SK-N-SH (cell line): ENCODE data around the gene INO80C. TPM values are rescaled to one million over a fixed set of nuclear protein-coding genes. Genes with fewer than 3 reads are reported as not detected.

Experiments used
- CTCF ChIA-PET: fragments of 300-600, 350-600 bp; formaldehyde crosslinking; extraction: SDS; loops from one replicate; lab custom pipeline; 2021; lab: Yijun Ruan, JAX
- POLR2A ChIA-PET: fragments of 350-600 bp; sonication (Branson Sonifier 250); formaldehyde crosslinking; extraction: SDS; loops from one replicate; lab custom pipeline; 2020; ENCODE audit warnings: antibody characterized with exemption, inconsistent platforms; lab: Yijun Ruan, JAX
- DNase-seq: peaks from one replicate; pipeline ENCODE4 v3.0.0; 2012
- H2AFZ ChIP-seq: fragments of 200-600 bp; sonication (generic); 2 replicates; pipeline ENCODE4 v1.8.1; 2016; ENCODE audit warnings: antibody characterized with exemption, mild to moderate bottlenecking, low read depth
- H3F3A ChIP-seq: fragments of 200-600 bp; sonication (generic); replicated peaks from 2 replicates; pipeline ENCODE3; 2016; ENCODE audit warnings: antibody characterized with exemption, mild to moderate bottlenecking; ENCODE audit not compliant: insufficient read depth
- H3K27ac ChIP-seq, 2 experiments: fragments of 200-500 bp in 1 of 2; fragments of 200-600 bp in 1 of 2; sonication (Bioruptor generic) in 1 of 2; sonication (generic), shearing (Covaris generic) in 1 of 2; 2 replicates each; pipeline versions ENCODE4 v1.5.1 to v1.6.1; 2014 to 2016; ENCODE audit warnings: low read depth in 2 of 2, inconsistent platforms in 1 of 2, low read length in 1 of 2, mild to moderate bottlenecking in 1 of 2, mixed read lengths in 1 of 2
- H3K27me3 ChIP-seq: fragments of 200-600 bp; sonication (generic), shearing (Covaris generic); 2 replicates; pipeline ENCODE4 v1.6.1; 2016; ENCODE audit warnings: mixed run types; ENCODE audit not compliant: insufficient read depth
- H3K36me3 ChIP-seq, 2 experiments: fragments of 200-500 bp in 1 of 2; fragments of 200-600 bp in 1 of 2; sonication (Bioruptor generic) in 1 of 2; sonication (generic) in 1 of 2; replicated peaks in 1 of 2; 2 replicates each; pipeline versions ENCODE3 to v1.5.1; 2014 to 2016; ENCODE audit warnings: low read length in 1 of 2, mild to moderate bottlenecking in 1 of 2; ENCODE audit not compliant: insufficient read depth in 2 of 2, control insufficient read depth in 1 of 2
- H3K4me1 ChIP-seq, 2 experiments: fragments of 200-500 bp in 1 of 2; fragments of 200-600 bp in 1 of 2; sonication (Bioruptor generic) in 1 of 2; sonication (generic), shearing (Covaris generic) in 1 of 2; 2 replicates each; pipeline versions ENCODE4 v1.5.1 to v1.6.1; 2014 to 2016; ENCODE audit warnings: low read depth in 1 of 2, low read length in 1 of 2, mixed run types in 1 of 2; ENCODE audit not compliant: insufficient read depth in 2 of 2, control insufficient read depth in 1 of 2
- H3K4me2 ChIP-seq: fragments of 200-600 bp; sonication (generic), shearing (Covaris generic); 2 replicates; pipeline ENCODE4 v1.6.1; 2017; ENCODE audit warnings: mixed run types
- H3K4me3 ChIP-seq, 2 experiments: fragments of 200-500 bp in 1 of 2; fragments of 200-600 bp in 1 of 2; sonication (Bioruptor generic) in 1 of 2; sonication (generic), shearing (Covaris generic) in 1 of 2; 2 replicates each; pipeline versions ENCODE4 v1.5.1 to v1.8.1; 2014 to 2016; ENCODE audit warnings: low read depth in 2 of 2, inconsistent platforms in 1 of 2, low read length in 1 of 2, mild to moderate bottlenecking in 1 of 2, mixed read lengths in 1 of 2, moderate library complexity in 1 of 2
- H3K79me2 ChIP-seq: fragments of 200-600 bp; sonication (generic); 2 replicates; pipeline ENCODE4 v1.8.1; 2017; ENCODE audit warnings: mild to moderate bottlenecking; ENCODE audit not compliant: insufficient read depth
- H3K9ac ChIP-seq: fragments of 200-600 bp; sonication (generic); 2 replicates; pipeline ENCODE4 v1.6.1; 2017; ENCODE audit warnings: mixed run types
- H3K9me2 ChIP-seq: fragments of 200-600 bp; sonication (generic); 2 replicates; pipeline ENCODE4 v1.6.1; 2017; ENCODE audit warnings: mixed run types
- H3K9me3 ChIP-seq: fragments of 200-600 bp; sonication (generic); 2 replicates; pipeline ENCODE4 v1.6.1; 2017; ENCODE audit warnings: mixed run types, mild to moderate bottlenecking, moderate library complexity
- H4K20me1 ChIP-seq: fragments of 200-600 bp; sonication (generic); 2 replicates; pipeline ENCODE4 v1.6.1; 2017; ENCODE audit warnings: mild to moderate bottlenecking, mixed run types; ENCODE audit not compliant: insufficient read depth
- EP300 ChIP-seq, 2 experiments: IDR thresholded peaks; 2 replicates each; pipeline versions ENCODE4 v1.4.0 to v1.6.1; 2012; ENCODE audit warnings: borderline replicate concordance in 1 of 2, low read depth in 1 of 2, low read length in 1 of 2
- FOSL2 ChIP-seq: IDR thresholded peaks from 2 replicates; pipeline ENCODE4 v1.4.0; 2012; ENCODE audit warnings: low read depth, mild to moderate bottlenecking, moderate library complexity, borderline replicate concordance
- FOXM1 ChIP-seq: IDR thresholded peaks from 2 replicates; pipeline ENCODE4 v1.4.0; 2012; ENCODE audit warnings: low read depth, mild to moderate bottlenecking
- GABPA ChIP-seq: IDR thresholded peaks from 2 replicates; pipeline ENCODE4 v1.4.0; 2012; ENCODE audit warnings: low read depth, mild to moderate bottlenecking
- GATA2 ChIP-seq: sonication (generic); formaldehyde crosslinking; IDR thresholded peaks from 2 replicates; pipeline ENCODE4 v1.5.0; 2020; ENCODE audit warnings: mild to moderate bottlenecking, missing genetic modification reagents
- MEF2A ChIP-seq: IDR thresholded peaks from 2 replicates; pipeline ENCODE4 v1.4.0; 2012; ENCODE audit warnings: low read depth, borderline replicate concordance
- MXI1 ChIP-seq: IDR thresholded peaks from 2 replicates; pipeline ENCODE4 v1.6.1; 2012; ENCODE audit warnings: mild to moderate bottlenecking, low read depth, low read length, improper control_type of control experiment
- RAD21 ChIP-seq: IDR thresholded peaks from 2 replicates; pipeline ENCODE4 v1.6.1; 2012; ENCODE audit warnings: mild to moderate bottlenecking, low read length
- WGBS: methylation state at CpG from one replicate; pipeline ENCODE4 v1.1.6; 2017; ENCODE audit warnings: low lambda C conversion rate; 5-methylcytosine and 5-hydroxymethylcytosine counted together
- polyA plus RNA-seq, 3 experiments: library from polyadenylated mRNA; depleted of rRNA; stranded (reverse); fragments of >200 nt; gene quantifications; 2 replicates each; pipeline ENCODE4 v1.2.3, GENCODE V29; 2012
- TF ChIP-seq, protein P1 (sequence below): IDR thresholded peaks from 2 replicates; pipeline ENCODE4; 2012
- TF ChIP-seq, protein P2 (sequence below): IDR thresholded peaks from 2 replicates; pipeline ENCODE4 v1.4.0; 2012; ENCODE audit warnings: low read depth, borderline replicate concordance
- TF ChIP-seq, protein P3 (sequence below): IDR thresholded peaks from 2 replicates; pipeline ENCODE4 v1.6.1; 2012; ENCODE audit warnings: mild to moderate bottlenecking, low read depth, low read length, moderate library complexity

Gene INO80C
- polyA plus RNA-seq, 1 of the 3 experiments (the other 2 are of a cell fraction): 17.0 TPM

DNA sequence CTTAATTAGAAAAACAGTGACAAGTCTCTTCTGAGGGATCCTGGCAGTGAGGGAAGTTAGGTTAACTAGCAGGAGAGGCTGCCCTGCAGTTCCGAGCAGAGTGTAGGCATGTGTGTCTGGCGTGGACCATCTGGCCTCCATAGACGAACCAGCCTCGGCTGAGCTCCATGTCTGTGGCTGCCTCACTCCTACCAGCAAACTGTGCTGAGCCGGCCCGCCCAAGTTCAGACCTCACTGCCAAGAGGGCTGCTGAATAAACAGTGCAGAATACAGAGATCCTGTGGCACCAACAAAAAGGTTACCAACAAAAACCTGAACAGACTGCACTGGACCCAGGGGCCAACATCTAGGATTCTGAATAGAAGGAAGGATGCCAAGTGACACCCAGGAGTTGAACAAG is 27.3 kb downstream of the INO80C start:
- CTCF ChIA-PET: no interaction called here
- no peak overlapping the region for H2AFZ ChIP-seq

More for the DNA sequence above, 27.3 kb downstream of the INO80C start:
- H3K79me2 ChIP-seq: no peaks in the 10 kb centered on the region
- H3K27ac ChIP-seq: no peak overlapping the region
- H4K20me1 ChIP-seq: no peaks in the 10 kb centered on the region
- POLR2A ChIA-PET: no interaction called here
- H3K9me3 ChIP-seq: no peaks in the 10 kb centered on the region
- H3K9ac ChIP-seq: no peak overlapping the region
- no peaks in the 10 kb centered on the region for H3K9me2 ChIP-seq
- TF ChIP-seq, protein P1, sequence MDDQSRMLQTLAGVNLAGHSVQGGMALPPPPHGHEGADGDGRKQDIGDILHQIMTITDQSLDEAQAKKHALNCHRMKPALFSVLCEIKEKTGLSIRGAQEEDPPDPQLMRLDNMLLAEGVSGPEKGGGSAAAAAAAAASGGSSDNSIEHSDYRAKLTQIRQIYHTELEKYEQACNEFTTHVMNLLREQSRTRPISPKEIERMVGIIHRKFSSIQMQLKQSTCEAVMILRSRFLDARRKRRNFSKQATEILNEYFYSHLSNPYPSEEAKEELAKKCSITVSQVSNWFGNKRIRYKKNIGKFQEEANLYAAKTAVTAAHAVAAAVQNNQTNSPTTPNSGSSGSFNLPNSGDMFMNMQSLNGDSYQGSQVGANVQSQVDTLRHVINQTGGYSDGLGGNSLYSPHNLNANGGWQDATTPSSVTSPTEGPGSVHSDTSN: no peak
- TF ChIP-seq, protein P2, sequence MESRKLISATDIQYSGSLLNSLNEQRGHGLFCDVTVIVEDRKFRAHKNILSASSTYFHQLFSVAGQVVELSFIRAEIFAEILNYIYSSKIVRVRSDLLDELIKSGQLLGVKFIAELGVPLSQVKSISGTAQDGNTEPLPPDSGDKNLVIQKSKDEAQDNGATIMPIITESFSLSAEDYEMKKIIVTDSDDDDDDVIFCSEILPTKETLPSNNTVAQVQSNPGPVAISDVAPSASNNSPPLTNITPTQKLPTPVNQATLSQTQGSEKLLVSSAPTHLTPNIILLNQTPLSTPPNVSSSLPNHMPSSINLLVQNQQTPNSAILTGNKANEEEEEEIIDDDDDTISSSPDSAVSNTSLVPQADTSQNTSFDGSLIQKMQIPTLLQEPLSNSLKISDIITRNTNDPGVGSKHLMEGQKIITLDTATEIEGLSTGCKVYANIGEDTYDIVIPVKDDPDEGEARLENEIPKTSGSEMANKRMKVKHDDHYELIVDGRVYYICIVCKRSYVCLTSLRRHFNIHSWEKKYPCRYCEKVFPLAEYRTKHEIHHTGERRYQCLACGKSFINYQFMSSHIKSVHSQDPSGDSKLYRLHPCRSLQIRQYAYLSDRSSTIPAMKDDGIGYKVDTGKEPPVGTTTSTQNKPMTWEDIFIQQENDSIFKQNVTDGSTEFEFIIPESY: no peak
- TF ChIP-seq, protein P3, sequence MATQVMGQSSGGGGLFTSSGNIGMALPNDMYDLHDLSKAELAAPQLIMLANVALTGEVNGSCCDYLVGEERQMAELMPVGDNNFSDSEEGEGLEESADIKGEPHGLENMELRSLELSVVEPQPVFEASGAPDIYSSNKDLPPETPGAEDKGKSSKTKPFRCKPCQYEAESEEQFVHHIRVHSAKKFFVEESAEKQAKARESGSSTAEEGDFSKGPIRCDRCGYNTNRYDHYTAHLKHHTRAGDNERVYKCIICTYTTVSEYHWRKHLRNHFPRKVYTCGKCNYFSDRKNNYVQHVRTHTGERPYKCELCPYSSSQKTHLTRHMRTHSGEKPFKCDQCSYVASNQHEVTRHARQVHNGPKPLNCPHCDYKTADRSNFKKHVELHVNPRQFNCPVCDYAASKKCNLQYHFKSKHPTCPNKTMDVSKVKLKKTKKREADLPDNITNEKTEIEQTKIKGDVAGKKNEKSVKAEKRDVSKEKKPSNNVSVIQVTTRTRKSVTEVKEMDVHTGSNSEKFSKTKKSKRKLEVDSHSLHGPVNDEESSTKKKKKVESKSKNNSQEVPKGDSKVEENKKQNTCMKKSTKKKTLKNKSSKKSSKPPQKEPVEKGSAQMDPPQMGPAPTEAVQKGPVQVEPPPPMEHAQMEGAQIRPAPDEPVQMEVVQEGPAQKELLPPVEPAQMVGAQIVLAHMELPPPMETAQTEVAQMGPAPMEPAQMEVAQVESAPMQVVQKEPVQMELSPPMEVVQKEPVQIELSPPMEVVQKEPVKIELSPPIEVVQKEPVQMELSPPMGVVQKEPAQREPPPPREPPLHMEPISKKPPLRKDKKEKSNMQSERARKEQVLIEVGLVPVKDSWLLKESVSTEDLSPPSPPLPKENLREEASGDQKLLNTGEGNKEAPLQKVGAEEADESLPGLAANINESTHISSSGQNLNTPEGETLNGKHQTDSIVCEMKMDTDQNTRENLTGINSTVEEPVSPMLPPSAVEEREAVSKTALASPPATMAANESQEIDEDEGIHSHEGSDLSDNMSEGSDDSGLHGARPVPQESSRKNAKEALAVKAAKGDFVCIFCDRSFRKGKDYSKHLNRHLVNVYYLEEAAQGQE: no peak
- no peak for TF ChIP-seq MXI1
- TF ChIP-seq FOXM1: no peak
- no peak for TF ChIP-seq EP300 (IDR thresholded peaks at IDR 0.05; ENCODE audit: borderline replicate concordance in 1 of 2, low read depth in 1 of 2, low read length in 1 of 2)
- no peak for TF ChIP-seq GABPA
- TF ChIP-seq FOSL2: no peak
- no peak for TF ChIP-seq MEF2A
- TF ChIP-seq RAD21: no peak
- TF ChIP-seq GATA2 (CRISPR knock-in tag): no peak
- H3K4me3 ChIP-seq: no peak overlapping the region
- H3F3A ChIP-seq: no peaks in the 10 kb centered on the region
- no peak for DNase-seq
- H3K27me3 ChIP-seq: no peaks in the 10 kb centered on the region
- 92% methylated on average over 2 of the region's 6 CpGs for WGBS
- H3K4me1 ChIP-seq: no peaks in the 10 kb centered on the region; a peak in 1 of 4 replicates
- no peaks in the 10 kb centered on the region for H3K36me3 ChIP-seq
- H3K4me2 ChIP-seq: no peak overlapping the region
